HG02884 (cell line): Measurements from ENCODE around the gene DOCK2.
"Not testable (repeated sequence)": the region's sequence is repeated elsewhere in the genome, so short reads cannot be mapped to it uniquely, and the experiment has no call there.

Experiments used
- ATAC-seq: cut with Tn5 transposase; IDR thresholded peaks from one replicate; pipeline ENCODE4 v1.9.1; 2021; ENCODE audit warnings: mild to moderate bottlenecking, moderate library complexity; ENCODE audit not compliant: unreplicated experiment

DOCK2 gene

DNA sequence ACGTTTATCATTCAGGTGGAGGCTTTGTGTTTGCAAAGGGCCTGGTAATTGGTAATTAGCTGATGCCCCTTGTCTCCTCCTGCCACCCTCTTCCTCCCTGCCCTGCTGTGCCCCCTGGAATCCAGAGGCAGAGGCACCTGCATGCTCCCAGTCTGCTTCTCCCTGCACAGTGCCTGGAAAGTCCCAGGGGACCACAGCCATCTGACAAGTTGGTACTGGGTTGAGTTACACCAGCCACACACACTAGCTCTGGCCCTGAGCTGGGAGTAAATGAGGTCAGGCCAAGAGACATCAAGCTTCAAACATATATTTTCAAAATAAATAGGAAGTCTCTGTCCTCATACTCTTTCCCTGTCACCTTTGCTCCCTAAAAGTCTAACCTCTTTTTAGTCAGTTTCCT lies 286.9 kb downstream of the DOCK2 start:
- no peak for ATAC-seq

DNA sequence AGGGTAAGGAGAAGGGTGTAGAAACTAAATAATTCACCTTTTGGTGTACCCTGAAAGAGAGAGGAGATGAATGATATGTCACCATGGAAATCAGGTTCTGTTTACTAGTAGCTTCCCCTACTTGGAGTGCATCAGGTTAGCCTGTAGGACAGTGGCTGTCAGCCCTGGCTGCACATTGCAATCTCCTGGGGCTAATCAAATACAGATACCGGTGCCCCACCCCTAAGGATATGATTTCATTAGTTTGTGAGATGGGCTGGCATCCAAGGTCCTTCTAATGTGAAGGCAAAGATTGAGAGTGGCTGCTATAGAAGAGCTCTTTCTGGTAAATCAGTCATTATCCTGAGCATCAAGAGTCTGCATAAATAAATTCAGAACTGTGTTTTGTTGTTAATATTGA lies 296.1 kb downstream of the DOCK2 start:
- ATAC-seq, result no peak

DNA sequence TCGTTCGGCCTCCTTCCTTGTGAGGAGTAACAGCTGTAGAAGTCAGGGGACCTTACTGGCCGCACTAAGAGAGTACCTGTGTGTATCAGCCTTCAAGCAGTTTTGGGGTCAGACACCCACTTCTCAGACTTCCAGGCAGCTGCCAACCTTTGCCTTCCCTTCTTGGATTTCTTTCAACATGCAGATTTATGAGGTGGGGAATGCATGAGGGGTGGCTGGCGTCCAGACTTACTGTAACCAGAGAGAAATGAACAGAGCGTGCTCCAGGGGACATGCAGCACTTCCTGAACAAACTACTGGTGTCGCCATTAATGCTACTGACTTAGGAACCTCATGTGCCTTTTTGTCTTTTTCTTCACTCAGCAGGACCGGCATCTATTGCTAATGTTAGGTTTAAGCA lies 296.5 kb downstream of the DOCK2 start:
- ATAC-seq, result no peak

DNA sequence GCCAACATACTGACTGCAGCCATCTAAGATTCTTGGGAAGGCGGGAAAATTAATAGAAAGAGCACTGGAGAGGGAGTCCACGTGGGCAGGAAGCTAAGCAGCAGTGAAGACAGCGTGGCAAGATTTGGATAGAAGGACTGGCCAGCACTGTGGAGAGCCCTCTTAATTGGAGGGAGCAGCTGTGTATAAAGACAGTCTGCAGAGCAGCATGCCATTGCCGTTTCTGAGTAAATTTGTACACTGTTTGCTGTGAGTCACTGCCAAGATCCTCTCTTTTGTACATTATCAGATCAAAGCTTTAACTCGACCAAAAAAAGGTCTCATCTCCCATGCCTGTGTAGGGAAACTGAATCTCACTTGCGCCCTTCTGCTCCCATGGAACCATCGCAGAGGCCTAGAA lies 297.9 kb downstream of the DOCK2 start:
- no peak for ATAC-seq

DNA sequence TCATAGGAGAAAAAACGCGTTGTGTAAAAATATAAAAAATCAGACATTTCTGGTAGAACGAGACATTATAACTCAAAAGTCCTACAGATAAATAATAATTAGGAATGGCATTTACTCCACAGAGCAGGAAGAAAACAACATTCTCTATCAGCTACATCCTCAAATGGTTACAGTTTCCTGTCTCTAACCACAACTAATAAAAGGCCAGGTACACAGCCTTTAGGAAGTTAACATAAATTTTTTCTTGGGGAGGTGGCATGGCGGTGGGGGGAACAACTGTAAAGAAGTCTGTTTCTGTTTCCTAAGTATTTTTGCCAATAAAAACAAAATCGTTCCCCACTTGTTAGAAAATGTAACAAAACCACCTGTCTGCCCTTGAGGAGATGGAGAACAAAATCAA lies 298.7 kb downstream of the DOCK2 start:
- ATAC-seq, result no peak

DNA sequence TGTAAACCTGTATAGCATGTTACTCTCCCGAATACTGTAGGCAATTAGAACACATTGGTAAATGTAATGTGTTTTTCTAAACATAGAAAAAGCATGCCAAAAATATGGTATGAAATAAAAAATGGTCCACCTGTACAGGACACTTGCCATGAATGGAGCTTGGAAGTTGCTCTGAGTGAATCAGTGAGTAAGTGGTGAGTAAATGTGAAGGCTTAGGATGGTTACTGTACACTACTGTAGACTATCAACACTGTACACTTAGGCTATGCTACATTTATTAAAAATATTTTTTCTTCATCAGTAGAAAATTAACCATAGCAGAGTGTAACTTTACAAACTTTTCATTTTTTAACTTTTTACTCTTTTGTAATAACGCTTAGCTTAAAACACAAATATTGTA lies 301.4 kb downstream of the DOCK2 start:
- ATAC-seq, result no peak

DNA sequence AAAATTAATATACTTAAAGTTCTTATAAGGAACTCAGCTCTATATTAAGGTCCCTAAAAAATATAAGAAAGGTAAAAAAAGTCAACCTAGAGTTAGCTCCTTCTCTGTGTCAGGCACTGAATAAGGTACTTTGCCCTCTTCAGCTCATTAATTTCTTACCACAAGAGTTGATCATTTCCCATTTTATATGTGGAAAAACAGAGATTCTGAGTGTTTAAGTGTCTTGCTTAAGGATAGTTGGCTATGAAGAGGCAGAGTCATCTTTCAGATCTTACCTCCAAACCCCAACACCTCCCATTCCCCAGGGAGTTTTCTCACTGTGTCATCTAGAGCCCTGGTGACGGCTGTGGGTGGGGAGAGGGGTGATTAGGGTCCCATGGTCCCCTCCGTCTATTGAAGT lies 302.7 kb downstream of the DOCK2 start:
- ATAC-seq, result no peak

DNA sequence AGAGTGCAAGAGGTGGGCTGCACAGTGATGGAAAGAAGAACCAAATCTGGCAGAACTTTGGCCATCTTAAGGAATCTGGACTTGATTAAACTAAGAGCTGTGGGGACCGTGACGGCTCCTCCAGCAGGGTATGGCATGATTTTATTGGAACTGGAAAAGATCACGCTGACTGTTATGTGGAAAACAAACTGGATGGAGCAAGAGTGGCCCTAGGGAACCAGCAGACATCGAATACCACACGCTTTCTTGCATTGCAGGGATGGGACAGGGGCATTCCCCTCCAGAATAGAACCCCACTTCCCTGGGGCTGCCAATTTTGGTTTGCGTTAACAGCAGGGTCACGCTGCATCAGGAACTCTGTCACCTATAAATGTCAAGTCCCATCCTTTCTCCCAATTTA lies 304.5 kb downstream of the DOCK2 start:
- no peak for ATAC-seq

DNA sequence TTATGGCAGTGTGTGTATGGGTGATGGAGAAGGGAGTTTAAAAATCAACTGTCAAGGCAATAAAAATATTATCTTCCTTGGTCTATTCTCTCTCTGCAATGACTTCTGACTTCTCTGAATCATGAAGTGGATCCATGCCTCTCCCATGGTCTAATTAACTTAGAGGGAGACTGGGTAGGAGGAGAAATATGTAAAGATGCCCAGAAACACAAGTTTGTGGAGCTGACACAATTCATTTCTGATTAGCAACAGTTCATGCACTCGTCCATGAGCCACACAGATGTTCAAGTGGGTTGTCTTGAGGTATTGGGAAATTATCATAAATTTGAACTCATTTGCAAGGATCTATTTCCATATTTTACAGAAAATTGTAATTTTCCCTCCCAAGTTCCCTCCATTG lies 305.1 kb downstream of the DOCK2 start:
- ATAC-seq, result no peak

DNA sequence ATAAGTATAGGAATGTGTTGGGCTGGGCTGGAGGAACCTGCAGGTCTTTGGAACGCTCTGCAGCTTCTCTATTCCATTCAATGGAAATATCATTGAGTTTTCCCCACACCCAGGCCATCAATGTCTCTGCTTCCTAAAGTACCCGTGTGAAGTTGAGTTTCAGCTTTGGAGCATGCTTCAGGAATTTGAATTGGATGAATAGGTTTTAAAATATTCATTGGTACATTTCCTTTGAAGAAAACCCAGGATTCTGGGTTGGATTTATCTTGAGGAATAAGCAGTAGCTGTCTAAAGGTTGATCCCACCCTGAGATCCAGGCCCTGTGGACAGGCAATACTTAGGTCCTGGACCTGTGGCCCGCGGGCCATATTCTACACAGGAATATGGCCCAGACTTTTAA lies 306.0 kb downstream of the DOCK2 start:
- ATAC-seq, result no peak

DNA sequence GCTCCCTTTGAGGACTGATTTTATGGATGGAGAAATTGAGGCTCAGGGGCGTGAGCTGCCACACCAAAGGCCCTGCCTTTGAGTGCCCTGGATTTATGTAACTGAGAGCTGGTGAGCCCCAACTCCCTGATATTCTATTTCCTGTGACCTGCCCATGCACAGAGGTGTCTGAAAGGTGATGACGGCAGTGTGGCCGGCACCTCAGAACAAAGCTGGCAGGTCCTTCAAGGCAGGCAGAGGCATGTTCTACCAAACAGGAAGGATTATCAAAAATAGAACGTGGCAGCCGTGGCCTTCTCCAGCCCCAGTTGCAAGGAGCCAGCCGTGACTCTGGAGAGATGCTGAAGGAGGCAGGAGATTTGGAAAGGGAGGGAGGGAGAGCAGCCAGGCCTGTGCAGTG lies 307.0 kb downstream of the DOCK2 start:
- ATAC-seq, result no peak

DNA sequence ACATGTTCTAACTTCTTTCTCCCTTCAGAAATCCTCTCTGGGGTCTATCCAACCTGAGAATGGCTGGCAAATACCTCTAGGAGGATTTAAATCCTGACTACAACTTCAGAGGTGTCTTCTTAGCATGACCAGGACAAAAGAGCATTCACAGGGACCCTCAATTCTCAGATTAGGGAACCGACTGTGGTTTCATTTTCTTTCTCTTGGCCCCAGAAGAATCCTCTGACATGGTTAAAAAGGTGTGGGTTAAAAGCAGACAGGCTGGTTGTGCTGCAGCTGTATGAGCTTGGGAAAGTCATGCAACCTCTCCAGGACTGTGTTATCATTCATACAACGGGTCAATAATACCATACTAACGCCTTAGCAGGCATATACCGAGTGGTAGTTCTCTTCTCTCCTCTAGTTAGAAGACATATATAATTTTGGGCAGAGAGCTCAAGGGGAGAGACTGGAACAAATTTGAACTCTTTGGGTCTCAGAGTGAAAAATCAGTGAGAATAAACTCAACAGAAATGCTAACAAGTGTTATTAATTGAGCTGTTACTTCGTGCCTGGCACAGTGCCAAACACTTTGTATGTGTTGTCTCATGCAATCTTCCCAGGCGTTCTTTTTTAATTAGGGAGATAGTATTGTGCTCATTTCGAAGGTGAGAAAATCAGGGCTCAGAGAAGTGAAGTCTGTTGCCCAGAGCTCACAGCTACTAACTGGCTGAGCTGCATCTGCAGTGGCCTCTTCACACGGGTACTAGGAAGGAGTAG lies 308.0 kb downstream of the DOCK2 start:
- ATAC-seq, result peak; percentile 61

DNA sequence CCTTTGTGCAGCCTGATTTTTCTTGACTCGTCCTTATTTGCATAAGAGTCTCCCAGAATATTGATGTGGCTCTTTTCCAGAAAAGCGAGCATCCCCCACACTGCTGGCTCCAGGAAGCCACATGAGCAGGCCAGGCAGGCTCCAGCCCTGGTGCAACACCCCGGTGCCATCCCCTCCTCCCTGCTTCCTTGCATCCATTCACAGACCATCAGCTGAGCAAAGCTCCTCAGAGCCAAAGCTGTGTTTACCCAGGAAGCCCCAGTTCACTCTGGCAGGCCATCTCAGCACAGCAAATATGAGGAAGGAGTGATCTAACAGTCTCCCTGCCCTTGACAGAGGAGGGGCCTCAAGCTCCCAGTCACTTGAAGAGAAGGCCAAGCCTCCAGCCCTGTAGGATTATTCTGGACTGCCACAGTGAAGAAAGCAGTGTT lies 308.8 kb downstream of the DOCK2 start:
- no peak for ATAC-seq

DNA sequence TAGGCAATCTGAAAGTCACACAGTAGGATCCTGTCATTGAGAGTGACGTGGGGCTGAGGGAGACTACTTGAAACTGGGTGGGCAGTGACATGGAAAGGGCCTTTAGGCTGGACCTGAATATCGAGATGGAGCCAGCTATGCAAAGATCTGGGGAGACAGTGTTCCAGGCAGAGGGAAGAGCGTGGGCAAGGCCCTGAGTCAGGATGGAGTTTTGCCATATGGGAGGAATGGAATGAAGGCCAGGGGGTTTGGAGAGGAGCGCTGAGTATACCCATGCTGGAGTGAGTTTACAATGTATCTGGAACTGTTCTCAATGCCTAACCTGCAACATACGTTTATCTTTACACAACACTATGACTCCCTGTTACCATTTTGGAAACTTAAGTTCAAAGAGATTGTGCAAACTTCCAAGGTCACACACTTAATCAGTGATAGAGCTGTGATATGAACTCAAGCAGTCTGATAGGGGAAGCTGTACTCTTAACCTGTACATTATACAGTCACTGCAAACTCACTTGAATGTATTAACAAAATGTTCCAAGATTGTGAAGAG lies 309.7 kb downstream of the DOCK2 start:
- no peak for ATAC-seq

DNA sequence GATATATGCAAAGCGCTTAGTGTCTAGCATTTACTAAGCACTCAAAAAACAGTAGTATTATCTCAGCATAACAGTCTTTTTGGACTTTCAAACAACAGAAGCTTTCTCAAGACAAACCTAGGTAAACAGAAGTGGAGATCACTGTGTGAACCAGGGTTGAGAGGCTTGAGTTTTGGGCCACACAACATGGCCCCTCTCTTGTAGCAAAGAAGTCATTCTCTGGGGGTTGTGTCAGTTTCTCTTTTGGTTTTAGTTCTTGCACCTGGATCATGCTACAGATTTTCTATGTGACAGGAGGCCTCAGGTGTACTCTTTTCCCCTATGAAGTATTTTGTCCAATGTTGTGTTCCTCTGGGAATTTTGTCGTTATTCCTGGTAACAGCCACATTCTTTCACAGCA lies 313.3 kb downstream of the DOCK2 start:
- ATAC-seq, result no peak

DNA sequence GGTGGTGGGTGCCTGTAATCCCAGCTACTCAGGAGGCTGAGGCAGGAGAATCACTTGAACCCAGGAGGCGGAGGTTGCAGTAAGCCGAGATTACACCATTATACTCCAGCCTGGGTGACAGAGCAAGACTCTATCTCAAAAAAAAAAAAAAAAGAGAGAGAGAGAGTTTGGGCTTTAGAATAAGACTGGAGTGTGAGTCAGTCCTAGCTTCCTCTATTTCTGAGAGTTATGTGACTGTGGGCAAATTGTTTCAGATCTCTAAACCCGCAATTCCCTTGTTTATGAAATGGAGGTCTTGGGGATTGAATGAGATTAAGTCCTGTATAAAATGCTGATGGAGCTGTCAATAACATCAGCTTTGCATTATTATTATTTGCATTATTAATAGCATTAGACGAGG lies 316.1 kb downstream of the DOCK2 start:
- ATAC-seq, result not testable (repeated sequence)

DNA sequence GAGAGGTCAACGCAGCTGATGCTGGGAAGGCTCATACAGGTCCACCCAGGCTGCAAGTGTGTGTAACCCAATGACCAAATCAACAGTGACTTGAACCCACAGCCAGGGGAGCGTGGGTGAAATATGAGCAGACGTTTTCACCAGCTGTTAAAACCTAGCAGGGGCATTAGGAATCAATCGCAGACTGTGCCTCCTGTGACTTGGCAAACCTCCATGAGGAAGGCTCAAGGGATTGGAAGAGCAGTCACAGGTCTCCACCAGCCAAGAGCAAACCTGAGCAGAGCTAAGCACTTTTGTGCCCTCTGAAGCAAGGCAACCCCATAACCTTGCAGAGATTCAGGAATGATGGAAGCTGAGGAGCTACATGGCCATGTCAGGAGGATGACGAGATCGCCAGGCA lies 317.7 kb downstream of the DOCK2 start:
- no peak for ATAC-seq

DNA sequence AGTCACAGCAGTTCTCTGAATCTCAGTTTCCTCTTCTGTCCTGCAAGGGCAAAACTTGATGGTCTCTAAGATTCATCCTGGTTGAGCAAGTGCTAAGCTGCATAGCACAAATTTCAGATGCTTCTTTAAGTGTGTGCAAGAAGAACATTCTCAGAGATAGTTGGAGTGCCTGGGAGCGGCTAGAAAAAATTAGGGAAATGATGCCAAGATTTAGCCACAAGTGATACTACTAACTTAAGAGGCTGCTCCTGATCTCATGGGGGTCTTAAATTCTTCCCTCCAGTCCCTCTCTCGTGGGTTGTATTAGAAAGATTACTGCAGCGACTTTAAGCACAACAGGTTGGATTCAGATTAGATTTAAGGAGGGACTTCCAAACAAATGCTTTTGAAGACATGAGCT lies 319.1 kb downstream of the DOCK2 start:
- no peak for ATAC-seq

DNA sequence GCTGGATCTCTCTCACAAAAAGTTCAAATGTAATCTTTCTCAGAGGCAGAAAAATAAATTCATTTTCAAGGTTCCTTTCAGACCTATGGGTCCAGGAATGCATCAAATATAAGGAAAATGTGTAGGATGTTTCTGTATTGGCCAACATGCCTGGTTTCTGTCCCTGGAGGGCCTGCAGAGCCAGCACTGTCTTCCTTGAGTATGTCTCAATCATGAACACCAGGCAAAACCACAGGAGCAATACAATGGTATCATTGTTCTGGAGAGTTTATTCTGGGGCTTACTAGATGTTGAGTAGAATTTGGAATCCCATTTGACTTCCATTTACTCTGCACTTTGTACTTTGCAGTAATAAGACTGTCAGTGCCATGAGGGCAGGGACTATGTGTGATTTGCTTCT lies 319.7 kb downstream of the DOCK2 start:
- no peak for ATAC-seq

DNA sequence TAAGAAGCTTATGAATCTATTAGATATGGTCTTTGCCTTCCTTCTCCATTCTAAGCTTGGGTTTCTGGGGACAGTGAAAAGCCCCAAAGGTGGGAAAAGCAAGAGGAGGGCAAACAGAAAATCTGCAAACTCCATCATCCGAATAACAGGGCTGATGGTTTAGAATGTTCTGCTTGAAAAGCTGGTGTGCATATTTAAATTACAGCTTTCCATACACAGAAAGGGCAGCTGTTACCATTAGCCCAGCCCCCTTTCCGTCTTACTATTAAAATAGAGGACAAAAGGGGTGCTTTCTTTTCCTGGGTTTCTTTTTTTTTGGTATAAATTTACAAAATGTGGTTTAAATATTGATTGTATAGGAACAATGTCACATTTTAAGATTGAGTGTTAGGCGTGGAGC lies 321.2 kb downstream of the DOCK2 start:
- no peak for ATAC-seq

DNA sequence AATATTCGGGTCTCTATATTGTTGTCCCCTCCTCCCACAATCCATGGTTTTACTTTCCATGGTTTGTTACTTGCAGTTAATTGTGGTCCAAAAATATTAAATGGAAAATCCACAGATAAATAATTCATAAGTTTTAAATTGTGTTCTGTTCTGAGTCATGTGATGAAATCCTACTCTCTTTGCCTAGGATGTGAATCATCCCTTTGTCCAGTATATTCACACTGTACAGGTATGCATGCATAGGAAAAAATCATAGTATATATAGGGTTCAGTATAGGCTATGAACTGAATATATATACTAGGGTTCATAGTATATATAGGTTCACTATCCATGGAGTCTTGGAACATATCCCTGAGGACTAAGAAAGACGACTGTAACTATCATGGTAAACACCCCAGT lies 323.6 kb downstream of the DOCK2 start:
- ATAC-seq, result no peak

DNA sequence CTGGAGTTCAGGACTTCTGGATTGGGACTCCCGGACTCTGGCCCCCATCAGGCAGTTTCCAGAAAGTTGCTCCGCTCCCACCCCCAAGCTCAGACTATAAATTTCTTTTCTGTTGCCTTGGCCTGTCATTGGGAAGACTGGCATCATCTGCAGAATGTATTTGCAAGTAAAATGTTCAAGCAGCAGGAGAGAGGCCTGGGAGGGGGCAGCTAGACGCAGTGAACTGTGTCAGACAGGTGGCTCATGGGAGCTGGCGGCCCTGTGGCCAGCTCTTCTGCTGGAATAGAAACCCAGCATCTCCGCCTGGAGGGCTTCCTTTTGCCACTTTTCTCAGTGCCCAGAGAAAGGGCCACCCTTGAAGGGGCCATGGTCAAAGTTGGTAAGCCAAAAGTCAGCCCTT lies 327.2 kb downstream of the DOCK2 start:
- no peak for ATAC-seq

DNA sequence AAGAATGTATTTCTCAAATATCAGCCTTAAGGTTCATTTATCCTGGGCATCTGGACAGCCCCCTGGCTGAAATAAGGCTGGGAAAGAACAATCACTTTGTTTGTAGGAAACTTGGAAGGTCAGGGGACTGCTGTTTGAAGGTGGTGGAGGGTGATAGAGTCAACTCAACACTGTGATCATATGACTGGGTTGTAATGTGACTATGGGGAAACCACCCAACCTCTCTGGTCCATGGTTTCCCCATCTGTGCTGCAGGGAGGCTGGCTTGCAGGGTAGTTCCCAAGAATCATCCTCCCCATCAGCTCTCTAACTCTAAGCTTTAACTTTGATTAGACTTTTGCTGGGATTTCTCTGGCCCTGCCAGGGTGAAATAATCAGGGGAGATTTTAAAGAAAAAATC lies 333.3 kb downstream of the DOCK2 start:
- peak; percentile 91 for ATAC-seq
